Effector CD8-positive, alpha-beta T cell (primary cell): ENCODE data around the gene BCAR1.
"Not testable (repeated sequence)": the region's sequence is repeated elsewhere in the genome, so short reads cannot be mapped to it uniquely, and the experiment has no call there.

Source experiments
- DNase-seq: peaks from one replicate; lab custom pipeline; 2025; lab: John Stamatoyannopoulos, UW

Gene BCAR1

DNA sequence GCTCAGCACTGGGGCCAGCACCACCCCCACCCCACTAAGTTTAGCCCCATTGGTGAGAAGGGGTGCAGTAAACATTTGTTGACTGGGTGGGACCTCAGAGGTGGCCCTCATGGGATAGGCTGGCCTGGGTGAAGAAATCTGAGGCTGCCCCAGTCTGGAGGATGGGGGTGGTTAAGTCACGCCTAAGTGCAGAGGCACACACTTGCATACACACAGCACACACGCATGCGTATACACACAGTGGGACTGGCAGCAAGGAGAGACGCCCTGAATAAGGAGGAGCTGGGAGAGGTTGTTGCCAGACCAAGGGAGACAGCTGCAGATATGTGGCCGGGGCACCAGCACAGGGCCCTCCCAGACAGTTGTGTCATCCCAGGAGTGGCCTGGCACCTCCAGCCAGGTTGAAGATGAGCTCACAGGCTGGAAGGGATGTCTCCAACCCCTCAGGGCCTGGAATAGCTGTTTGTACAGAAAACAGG is 3.0 kb upstream of the BCAR1 start:
- no peak for DNase-seq

DNA sequence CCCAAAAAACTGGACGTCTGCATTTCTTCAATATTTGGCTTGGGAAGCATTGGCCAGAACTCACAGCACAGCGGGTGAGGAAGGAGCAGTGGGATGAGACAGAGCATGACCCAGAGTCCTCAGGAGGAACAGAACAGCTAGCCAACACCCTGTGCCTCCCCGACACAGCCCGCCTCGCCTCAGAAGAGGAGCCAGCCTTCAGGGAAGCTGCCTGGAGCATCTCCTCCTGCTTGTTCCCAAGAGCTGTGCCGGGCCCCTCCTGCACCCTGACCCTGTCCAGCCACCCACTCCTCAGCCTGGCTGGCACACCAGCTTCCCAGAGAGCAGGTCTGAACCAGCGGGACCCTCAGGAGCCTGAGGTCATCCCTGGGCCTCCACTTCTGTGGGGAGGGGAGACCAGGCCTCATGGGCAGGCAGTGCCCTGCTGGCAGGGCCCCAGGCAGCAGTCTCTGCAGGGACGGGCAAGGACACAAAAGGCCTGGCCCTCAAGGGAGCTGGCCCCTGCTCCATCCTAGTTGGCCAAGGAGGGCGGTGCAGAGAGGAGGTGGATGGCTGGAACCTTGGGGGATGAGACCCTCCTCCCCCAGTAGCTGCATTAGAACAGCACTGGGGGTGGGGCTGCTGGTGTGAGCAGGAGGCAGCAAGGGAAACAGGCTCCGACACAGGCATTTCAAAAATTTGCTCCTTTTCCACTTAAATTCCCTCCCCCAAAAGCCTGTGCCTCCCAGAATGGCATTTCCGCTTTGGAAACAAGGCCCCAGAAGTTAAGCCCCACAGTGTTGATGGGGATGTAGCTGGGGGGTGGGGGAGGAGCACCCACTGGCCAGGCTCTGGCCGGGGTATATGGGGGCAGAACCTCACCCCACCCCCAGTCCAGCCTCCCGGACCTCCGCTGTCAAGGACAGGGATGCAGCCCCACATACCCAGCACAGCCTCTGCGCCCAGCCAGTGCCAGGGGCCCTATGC is 1.8 kb upstream of the BCAR1 start:
- no peak for DNase-seq

- DNase-seq, result no peak
These were observed 833 bp upstream of the BCAR1 start for GRCh38 chr16:75252049-75252864.

GRCh38 chr16:75250809-75251279 is 580 bp downstream of the BCAR1 start:
- DNase-seq, result no peak

DNA sequence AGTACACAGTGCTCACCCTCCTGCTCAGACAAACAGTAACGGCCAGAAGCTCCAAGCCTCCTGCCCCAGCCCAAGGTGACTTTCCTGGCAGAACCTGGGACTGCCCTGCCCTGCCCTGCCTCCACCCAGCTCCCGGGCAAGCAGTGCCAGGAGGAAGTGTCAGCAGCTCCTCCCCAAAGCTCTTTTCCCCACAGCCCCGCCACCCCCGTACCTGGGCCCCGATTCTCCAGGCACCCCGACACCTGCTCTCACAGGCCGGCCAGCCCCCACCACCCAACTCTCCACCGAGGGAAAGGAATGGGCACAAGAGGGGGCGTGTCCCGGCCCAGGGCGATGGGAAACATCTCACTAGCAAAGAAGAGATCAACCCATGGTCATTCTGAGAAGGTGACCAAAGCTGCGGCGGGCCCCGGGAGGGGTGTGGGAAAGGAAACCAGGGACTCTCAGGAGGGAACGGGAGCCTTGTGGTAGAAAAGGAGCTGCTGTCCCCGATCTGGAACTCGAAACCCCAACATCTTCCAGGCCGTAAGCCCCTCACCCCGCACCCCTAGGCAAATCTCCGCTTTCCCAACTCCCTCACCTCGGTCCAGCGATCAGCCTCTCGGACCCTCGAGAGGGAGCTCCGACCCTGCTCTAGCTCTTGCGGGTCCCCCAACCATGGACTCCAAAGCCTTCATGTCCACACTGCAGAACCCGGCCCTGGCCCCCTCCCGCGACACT is 1.2 kb downstream of the BCAR1 start:
- DNase-seq, result no peak

GRCh38 chr16:75249441-75249840 is 2.0 kb downstream of the BCAR1 start:
- no peak for DNase-seq

GRCh38 chr16:75248536-75249380 is 2.7 kb downstream of the BCAR1 start:
- DNase-seq, result no peak

- DNase-seq, result no peak
These were observed 3.3 kb downstream of the BCAR1 start for GRCh38 chr16:75248142-75248535.

- no peak for DNase-seq
These were observed 4.2 kb downstream of the BCAR1 start for GRCh38 chr16:75247249-75247648.

DNA sequence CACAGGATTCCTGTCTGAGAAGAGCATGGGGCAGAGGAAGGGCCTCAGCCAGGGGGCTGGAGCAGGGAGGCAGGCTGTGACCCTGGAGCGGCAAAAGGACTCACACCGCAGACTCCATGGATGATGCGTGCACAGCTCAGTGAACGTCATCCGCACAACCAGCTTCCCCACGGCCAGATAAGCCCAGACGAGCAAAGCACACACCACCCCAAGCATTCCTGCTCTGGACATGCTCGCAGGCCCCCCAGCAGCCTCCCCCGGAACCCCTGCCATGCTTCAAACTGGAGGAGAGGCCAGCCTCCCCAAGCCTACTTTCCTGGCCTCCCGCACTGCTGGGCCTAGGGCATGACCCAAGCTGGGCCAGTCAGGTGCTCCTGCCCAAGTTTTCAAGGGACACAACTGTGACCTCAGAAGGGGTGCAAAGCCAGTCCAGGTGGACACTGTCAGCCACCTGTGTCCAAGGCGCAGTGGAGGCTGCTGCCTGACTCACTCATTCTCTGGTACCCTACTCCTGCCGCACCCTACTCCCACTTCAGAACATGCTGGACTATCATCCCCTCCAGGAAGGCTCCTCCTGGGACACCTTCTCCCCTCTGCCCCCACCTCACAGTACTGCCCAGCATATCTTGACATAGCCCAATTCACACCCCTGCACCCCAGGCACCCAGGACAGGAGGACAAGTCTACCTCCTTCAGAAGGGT is 4.8 kb downstream of the BCAR1 start:
- no peak for DNase-seq

DNA sequence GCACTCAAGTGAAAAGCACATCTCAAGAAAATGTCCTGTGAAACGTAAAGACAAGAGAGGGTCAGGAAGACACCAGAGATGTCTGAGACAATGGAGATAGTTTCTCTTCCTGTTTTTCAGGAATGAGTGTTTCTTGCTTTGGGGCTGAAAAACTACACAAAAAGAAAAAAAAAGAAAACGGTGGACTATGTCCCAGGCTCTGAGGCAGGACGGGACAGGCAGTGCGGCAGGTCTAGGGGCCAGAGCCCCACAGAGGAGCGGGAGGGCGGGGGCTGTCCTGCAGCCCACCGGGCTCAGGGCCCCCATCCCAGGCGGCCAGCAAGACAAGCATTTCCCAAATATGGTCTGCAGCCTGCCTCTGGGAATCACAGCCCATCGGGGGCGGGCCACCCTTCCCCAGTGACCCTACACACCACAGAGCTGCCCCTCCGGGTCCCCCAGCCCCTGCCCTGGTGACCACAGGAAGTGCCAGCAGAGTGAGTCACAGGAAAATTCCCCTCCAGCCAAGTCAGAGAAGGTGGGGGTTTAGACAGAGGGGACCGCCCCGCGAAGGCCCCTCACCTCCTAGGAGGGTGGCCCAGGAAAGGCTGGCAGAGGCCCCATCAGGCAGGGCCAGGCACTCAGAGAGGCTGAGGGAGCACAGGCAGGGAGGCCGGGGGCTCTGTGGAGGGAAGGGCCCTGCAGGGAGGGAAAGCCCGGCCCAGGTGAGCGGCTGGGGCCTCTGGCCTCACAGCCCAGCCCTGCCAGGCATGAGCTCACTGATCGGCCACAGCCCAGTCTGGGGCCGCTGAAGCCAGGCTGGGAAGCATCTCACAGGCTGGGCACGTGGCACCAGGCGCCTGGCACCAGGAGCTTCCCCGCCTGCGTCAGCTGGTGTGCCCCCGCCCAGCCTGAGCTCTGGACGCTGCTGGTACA is 6.3 kb downstream of the BCAR1 start:
- no peak for DNase-seq

DNA sequence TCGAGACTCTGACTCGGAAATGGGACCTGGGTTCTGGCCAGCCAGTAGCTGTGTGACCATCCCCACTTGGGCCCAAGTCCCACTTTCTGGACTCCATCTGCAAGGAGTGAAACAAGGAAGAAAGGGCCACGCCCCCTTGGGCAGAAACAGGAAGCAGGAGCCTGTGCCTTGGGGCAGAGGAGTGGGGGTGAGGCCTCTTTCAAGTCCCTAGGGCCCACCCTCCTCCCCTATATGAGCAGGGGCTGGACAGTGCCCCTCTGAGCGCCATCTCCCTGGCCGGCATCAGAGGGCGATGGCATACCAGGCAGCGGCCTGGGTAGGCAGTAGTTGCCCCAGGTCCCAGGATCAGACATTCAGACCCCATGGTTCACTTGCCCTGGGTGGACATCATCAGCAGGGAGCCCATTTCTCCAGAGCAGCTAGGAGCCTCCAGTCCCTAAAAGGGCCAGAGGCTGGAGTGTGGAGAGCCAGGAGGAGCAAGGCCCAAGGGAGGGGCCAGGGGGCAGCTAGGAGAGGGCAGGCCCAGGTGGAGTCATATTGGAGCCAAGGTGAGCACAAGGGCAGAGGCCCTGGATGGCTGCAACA is 7.1 kb downstream of the BCAR1 start:
- no peak for DNase-seq

DNA sequence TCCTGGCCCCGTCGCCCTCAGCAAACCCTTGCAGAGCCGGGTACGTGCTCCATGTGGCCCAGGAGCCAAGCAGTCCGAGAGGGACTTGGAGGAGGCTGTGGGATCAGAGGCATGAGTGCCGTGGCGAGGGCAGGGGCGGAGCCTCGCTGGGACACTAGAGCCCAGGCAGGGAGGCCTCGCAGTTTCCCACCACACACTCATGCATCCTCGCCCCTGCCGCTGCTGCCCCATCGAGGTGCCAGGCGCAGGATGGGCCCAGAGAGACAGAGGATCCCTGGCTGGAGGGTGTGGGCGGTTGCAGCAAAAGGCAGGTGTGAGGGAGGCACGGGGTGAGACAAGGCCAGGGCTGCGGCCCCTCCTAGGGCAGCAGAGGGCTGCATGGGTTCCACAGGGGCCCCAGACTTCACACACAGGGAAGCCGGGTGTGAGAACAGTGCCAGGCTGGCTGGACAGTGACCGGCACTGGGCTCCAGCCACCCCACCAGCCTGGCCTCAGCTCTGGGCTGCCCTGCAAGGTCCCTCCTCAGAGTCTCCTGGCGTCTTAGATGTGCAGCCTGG is 7.7 kb downstream of the BCAR1 start:
- DNase-seq, result no peak

DNA sequence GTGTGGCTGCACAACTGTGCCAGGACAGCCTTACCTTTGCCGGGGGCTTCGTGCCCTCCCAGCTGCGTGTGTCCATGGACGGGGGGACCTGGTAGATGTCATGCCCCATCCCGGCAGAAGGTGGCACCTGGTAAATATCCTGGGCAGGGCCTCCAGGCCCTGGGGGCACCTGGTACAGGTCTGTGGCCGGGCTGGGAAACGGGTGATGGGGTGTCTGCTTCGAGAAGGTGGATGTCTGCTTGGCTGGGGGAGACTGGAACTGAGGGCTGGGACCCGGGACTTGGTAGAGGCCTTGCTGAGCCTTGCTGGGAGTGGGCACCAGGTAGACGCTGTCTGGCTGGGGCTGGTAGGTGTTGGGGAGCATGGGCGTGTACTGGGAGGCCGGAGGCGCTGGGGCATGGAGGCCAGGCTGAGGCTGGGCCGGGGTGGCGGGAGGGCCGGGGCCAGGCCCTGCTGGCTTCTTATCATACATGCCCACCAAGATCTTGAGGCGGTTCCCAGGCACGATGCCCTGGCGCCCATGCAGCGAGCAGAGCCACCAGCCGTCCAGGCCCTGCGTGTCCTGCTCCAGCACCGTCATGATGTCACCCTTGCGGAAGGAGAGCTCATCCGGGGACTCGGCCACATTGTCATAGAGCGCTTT is 8.9 kb downstream of the BCAR1 start:
- not testable (repeated sequence) for DNase-seq

DNA sequence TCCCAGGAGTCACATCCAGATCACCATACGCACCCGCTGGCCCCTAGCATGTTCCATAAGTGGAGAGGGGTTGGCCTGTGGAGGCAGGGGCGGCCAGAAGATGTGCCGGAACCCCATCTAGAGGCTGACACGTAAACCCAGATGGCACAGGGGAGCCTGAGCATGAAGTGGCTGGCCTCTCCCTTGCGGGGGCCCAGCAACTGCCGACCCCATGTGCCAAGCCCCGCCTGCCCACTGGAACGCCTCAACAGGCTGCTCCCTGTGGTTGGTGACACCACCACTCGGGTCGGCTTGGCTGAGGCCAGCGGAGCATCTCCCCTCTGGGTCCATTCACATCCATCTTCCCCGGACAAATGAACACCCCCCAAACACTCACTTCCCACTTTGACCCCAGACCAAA is 9.5 kb downstream of the BCAR1 start:
- DNase-seq, result no peak

DNA sequence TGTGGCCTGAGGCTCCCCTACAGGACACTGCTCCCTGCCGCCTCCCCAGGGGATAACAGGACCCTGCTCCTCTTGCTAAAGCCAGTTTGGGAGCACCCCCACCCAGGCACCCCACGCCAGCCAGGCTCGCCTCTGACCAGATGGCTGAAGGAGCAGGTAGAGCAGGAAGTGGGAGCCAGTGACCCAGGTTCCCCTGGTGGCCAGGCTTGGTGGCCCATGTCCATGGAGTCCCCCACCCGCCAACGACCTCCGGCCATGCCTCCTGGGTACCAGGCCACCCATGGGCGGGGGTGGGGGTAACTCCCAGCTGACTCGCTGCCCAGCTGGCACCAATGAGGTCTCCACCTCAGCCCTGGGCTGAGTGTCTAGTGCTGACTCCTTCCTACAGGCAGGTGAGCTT is 10.0 kb downstream of the BCAR1 start:
- no peak for DNase-seq

DNA sequence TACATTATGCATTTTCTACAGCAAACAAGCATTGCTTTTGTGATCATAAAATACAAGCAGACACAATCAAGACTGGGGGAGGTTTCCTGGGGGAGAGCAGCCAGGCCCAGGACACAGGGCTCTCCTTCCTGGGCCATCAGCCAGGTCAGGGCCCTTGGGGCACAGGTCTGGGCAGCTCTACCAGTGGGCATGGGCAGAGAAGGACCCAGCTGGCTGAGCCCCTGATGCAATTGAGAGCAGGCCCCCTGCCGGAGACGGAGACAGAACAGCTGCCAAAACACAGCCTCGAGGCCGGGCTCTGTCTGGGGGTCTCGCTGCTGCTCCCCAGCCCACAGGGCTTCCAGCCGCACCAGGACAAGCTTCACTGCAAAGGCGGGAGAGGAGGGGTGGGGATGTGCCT is 10.8 kb downstream of the BCAR1 start:
- not testable (repeated sequence) for DNase-seq

DNA sequence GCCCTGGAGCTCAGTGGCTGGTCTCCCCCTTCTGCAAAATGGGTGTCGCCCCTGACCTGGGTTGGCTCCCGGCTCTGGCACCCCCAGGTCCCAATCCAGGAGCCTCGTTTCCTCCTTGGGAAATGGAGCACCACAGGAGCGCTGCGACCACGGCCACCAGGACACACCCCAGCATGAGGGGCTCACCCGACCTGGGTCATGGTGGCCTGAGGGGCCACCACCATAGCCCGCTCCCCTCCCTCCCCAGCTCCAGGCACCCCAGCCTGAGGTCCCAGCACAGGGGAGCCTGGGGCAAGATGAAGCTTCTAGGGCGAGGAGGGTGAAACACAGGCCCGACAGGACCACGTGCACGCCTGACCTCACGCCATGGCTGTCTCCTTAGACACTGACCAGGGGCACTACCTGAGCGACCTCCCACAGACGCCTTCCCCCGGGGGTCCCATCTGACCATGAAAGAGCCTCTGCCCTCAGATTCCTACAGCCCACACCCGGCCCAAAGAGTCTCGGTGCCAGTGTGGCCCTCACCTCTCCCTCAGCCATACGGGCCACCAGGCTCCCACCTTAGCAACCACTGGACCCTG is 11.8 kb downstream of the BCAR1 start:
- no peak for DNase-seq
